ENCODE results near the gene DEFB119. TPM values are rescaled to one million over a fixed set of nuclear protein-coding genes. Genes with fewer than 3 reads are reported as not detected.

DEFB119 gene
- total RNA-seq, 1 experiment from 2014 or later: not detected

- ChIA-PET POLR2A (no interaction called here), RAD21 (ENCODE audit: low non-redundant PET in 1 of 2, low total read pairs in 2 of 2, uncharacterized antibody in 2 of 2, unreplicated experiment in 2 of 2) (no interaction called here), CTCF (no interaction called here)
- Histone ChIP-seq H3K4me1 (ENCODE audit: control insufficient read depth in 1 of 2, insufficient read depth in 2 of 2, low read length in 2 of 2) (no peaks in the 10 kb centered on the region), H2AFZ (ENCODE audit: low read depth, low read length, poor library complexity, severe bottlenecking) (no peak overlapping the region), H3K4me2 (ENCODE audit: low read length) (no peak overlapping the region), H3K27me3 (ENCODE audit: insufficient read depth, low read length) (peaks cover 10% of the 10 kb centered on the region; the same call in 1 of the 2 replicates), H3K36me3 (ENCODE audit: control insufficient read depth in 1 of 2, insufficient read depth in 2 of 2, low read length in 2 of 2) (no peaks in the 10 kb centered on the region), H3K27ac (ENCODE audit: low read depth, low read length) (no peak overlapping the region), H3K9ac (ENCODE audit: low read length) (no peak overlapping the region), H3K9me2 (ENCODE audit: insufficient read depth) (no peaks in the 10 kb centered on the region), H3K9me3 (ENCODE audit: control insufficient read depth in 1 of 2, insufficient read depth in 1 of 2, low read depth in 1 of 2, low read length in 2 of 2) (no peaks in the 10 kb centered on the region), H4K20me1 (ENCODE audit: insufficient read depth) (no peaks in the 10 kb centered on the region), H3K4me3 (replicated peaks in 1 of 2; ENCODE audit: low read depth in 1 of 2, low read length in 2 of 2) (no peak overlapping the region), H3K79me2 (ENCODE audit: insufficient read depth, low read length) (no peaks in the 10 kb centered on the region)
- intact Hi-C loops (cut with micrococcal nuclease): no loop called here
- no peak for TF ChIP-seq ELF1 (IDR thresholded peaks at IDR 0.05; ENCODE audit: borderline replicate concordance, low read depth)
- TF ChIP-seq SRF (IDR thresholded peaks at IDR 0.05; ENCODE audit: low read depth): no peak
- no peak for TF ChIP-seq EZH2phosphoT487 (IDR thresholded peaks at IDR 0.05; ENCODE audit: borderline replicate concordance)
- no peak for TF ChIP-seq JUND (IDR thresholded peaks at IDR 0.05)
- no peak for TF ChIP-seq CEBPB (IDR thresholded peaks at IDR 0.05; ENCODE audit: low read depth)
- no peak for TF ChIP-seq FOSL1 (IDR thresholded peaks at IDR 0.05; ENCODE audit: low read depth)
- no peak for TF ChIP-seq EZH2 (IDR thresholded peaks at IDR 0.05)
- TF ChIP-seq POLR2A (IDR thresholded peaks at IDR 0.05; ENCODE audit: borderline replicate concordance, extremely low read depth, insufficient read depth, insufficient read length): no peak
- no peak for ATAC-seq
- no peak for DNase-seq (ENCODE audit: low read depth, low spot score)
- BruUV-seq (replicated peaks): no TSS peak
Observed at GRCh38 chr20:31355981-31356380, 34.4 kb downstream of the DEFB119 start.

DNA sequence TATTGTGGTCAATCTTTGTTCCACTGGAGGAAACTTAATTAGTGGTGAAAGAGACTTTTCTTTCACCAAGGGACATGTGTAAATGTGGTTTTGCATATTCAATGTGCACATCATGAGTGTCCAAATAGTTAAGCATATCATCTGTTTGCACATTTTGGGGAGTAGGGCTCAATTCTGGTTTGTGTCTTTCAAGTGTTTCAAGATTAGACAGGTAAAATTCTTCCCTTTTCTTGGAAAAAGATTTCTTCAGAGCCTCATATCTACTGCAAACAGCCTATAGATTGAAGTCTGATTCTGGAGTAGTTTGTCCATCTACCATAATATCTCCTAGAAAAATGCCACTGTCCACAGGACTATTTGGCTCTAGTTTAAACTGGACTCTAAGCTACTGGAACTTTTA lies 48.9 kb downstream of the DEFB119 start:
- no peak for TF ChIP-seq EGR1 (IDR thresholded peaks at IDR 0.05; ENCODE audit: low read depth)
- TF ChIP-seq SP1 (IDR thresholded peaks at IDR 0.05; ENCODE audit: low read depth): no peak
- TF ChIP-seq ELF1 (IDR thresholded peaks at IDR 0.05; ENCODE audit: borderline replicate concordance, low read depth): no peak
- TF ChIP-seq, protein P1, sequence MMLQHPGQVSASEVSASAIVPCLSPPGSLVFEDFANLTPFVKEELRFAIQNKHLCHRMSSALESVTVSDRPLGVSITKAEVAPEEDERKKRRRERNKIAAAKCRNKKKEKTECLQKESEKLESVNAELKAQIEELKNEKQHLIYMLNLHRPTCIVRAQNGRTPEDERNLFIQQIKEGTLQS (IDR thresholded peaks at IDR 0.05): no peak
- TF ChIP-seq ZNF274 (IDR thresholded peaks at IDR 0.05; ENCODE audit: low read depth, low read length): no peak
- TF ChIP-seq, protein P2, sequence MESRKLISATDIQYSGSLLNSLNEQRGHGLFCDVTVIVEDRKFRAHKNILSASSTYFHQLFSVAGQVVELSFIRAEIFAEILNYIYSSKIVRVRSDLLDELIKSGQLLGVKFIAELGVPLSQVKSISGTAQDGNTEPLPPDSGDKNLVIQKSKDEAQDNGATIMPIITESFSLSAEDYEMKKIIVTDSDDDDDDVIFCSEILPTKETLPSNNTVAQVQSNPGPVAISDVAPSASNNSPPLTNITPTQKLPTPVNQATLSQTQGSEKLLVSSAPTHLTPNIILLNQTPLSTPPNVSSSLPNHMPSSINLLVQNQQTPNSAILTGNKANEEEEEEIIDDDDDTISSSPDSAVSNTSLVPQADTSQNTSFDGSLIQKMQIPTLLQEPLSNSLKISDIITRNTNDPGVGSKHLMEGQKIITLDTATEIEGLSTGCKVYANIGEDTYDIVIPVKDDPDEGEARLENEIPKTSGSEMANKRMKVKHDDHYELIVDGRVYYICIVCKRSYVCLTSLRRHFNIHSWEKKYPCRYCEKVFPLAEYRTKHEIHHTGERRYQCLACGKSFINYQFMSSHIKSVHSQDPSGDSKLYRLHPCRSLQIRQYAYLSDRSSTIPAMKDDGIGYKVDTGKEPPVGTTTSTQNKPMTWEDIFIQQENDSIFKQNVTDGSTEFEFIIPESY (IDR thresholded peaks at IDR 0.05; ENCODE audit: extremely low read depth, insufficient replicate concordance, low read length): no peak
- TF ChIP-seq, protein P3, sequence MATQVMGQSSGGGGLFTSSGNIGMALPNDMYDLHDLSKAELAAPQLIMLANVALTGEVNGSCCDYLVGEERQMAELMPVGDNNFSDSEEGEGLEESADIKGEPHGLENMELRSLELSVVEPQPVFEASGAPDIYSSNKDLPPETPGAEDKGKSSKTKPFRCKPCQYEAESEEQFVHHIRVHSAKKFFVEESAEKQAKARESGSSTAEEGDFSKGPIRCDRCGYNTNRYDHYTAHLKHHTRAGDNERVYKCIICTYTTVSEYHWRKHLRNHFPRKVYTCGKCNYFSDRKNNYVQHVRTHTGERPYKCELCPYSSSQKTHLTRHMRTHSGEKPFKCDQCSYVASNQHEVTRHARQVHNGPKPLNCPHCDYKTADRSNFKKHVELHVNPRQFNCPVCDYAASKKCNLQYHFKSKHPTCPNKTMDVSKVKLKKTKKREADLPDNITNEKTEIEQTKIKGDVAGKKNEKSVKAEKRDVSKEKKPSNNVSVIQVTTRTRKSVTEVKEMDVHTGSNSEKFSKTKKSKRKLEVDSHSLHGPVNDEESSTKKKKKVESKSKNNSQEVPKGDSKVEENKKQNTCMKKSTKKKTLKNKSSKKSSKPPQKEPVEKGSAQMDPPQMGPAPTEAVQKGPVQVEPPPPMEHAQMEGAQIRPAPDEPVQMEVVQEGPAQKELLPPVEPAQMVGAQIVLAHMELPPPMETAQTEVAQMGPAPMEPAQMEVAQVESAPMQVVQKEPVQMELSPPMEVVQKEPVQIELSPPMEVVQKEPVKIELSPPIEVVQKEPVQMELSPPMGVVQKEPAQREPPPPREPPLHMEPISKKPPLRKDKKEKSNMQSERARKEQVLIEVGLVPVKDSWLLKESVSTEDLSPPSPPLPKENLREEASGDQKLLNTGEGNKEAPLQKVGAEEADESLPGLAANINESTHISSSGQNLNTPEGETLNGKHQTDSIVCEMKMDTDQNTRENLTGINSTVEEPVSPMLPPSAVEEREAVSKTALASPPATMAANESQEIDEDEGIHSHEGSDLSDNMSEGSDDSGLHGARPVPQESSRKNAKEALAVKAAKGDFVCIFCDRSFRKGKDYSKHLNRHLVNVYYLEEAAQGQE (IDR thresholded peaks at IDR 0.05; ENCODE audit: low read depth): no peak
- no peak for TF ChIP-seq ZFX (IDR thresholded peaks at IDR 0.05)
- TF ChIP-seq SRF (IDR thresholded peaks at IDR 0.05; ENCODE audit: low read depth): no peak
- TF ChIP-seq, protein P4, sequence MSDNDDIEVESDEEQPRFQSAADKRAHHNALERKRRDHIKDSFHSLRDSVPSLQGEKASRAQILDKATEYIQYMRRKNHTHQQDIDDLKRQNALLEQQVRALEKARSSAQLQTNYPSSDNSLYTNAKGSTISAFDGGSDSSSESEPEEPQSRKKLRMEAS (IDR thresholded peaks at IDR 0.05): no peak
- no peak for TF ChIP-seq CEBPB (IDR thresholded peaks at IDR 0.05; ENCODE audit: low read depth)
- TF ChIP-seq EZH2phosphoT487 (IDR thresholded peaks at IDR 0.05; ENCODE audit: borderline replicate concordance): no peak
- no TSS peak for BruUV-seq (replicated peaks)
- Histone ChIP-seq H3K9ac (ENCODE audit: low read length) (no peak overlapping the region), H2AFZ (ENCODE audit: low read depth, low read length, poor library complexity, severe bottlenecking) (no peak overlapping the region), H3K27me3 (ENCODE audit: insufficient read depth, low read length) (0 out of 2 replicates have a peak, but pooled peaks cover 5% of the 10 kb centered on the region), H3K27ac (ENCODE audit: low read depth, low read length) (no peak overlapping the region), H3K9me3 (ENCODE audit: control insufficient read depth in 1 of 2, insufficient read depth in 1 of 2, low read depth in 1 of 2, low read length in 2 of 2) (no peaks in the 10 kb centered on the region), H4K20me1 (ENCODE audit: insufficient read depth) (no peaks in the 10 kb centered on the region), H3K9me2 (ENCODE audit: insufficient read depth) (no peaks in the 10 kb centered on the region), H3K4me2 (ENCODE audit: low read length) (no peak overlapping the region), H3K36me3 (ENCODE audit: control insufficient read depth in 1 of 2, insufficient read depth in 2 of 2, low read length in 2 of 2) (no peaks in the 10 kb centered on the region), H3K4me3 (replicated peaks in 1 of 2; ENCODE audit: low read depth in 1 of 2, low read length in 2 of 2) (no peak overlapping the region), H3K4me1 (ENCODE audit: control insufficient read depth in 1 of 2, insufficient read depth in 2 of 2, low read length in 2 of 2) (no peaks in the 10 kb centered on the region), H3K79me2 (ENCODE audit: insufficient read depth, low read length) (no peaks in the 10 kb centered on the region)
- CTCF ChIA-PET: no interaction called here
- DNase-seq (ENCODE audit: low read depth, low spot score): no peak
- intact Hi-C loops (cut with micrococcal nuclease): no loop called here
- POLR2A ChIA-PET: no interaction called here
- no peak for ATAC-seq
- RAD21 ChIA-PET (ENCODE audit: low non-redundant PET in 1 of 2, low total read pairs in 2 of 2, uncharacterized antibody in 2 of 2, unreplicated experiment in 2 of 2): no interaction called here

Data from HCT116 (cell line).